Gastrocnemius medialis (tissue), 4 donors: Measurements from ENCODE around the gene SEMA5B. TPM values are rescaled to one million over a fixed set of nuclear protein-coding genes. Genes with fewer than 3 reads are reported as not detected.

Experiments
- ATAC-seq, 2 donors: fragments of 150-250 bp; one replicate each; pipeline ENCODE4 v1.9.1; 2016
- DNase-seq, 2 donors: peaks; one replicate each; pipeline ENCODE4 v3.0.0-alpha.2; 2019
- H3K27ac ChIP-seq, 4 donors: fragments of 200-600 bp; sonication (generic); 1 replicate in 1 of 4; 2 replicates in 3 of 4; pipeline ENCODE4 v1.5.1; 2016 to 2018; ENCODE audit warnings: mild to moderate bottlenecking in 2 of 4, moderate library complexity in 1 of 4
- H3K27me3 ChIP-seq, 3 donors: fragments of 200-600 bp; sonication (generic) in 2 of 3; 1 replicate in 1 of 3; 2 replicates in 2 of 3; pipeline versions ENCODE4 v1.5.1 to v1.6.0; 2016 to 2019; ENCODE audit warnings: mild to moderate bottlenecking in 1 of 3, moderate library complexity in 1 of 3
- H3K36me3 ChIP-seq, 2 donors: fragments of 200-600 bp; sonication (generic) in 1 of 2; one replicate each; pipeline ENCODE4 v1.5.1; 2017 to 2018
- H3K4me1 ChIP-seq, 2 donors: fragments of 200-600 bp; sonication (generic) in 1 of 2; one replicate each; pipeline ENCODE4 v1.5.1; 2016 to 2017; ENCODE audit warnings: mild to moderate bottlenecking in 2 of 2
- H3K4me3 ChIP-seq, 4 donors: fragments of 200-600 bp; sonication (generic) in 3 of 4; 1 replicate in 1 of 4; 2 replicates in 3 of 4; pipeline ENCODE4 v1.5.1; 2016 to 2019; ENCODE audit warnings: mild to moderate bottlenecking in 2 of 4
- H3K9me3 ChIP-seq, 3 donors: fragments of 200-600 bp; sonication (generic) in 2 of 3; 1 replicate in 1 of 3; 2 replicates in 2 of 3; pipeline ENCODE4 v1.5.1; 2016 to 2019
- POLR2A ChIP-seq, 2 donors: fragments of 450-650 bp; IDR thresholded peaks; one replicate each; pipeline ENCODE4 v1.6.1; 2017; ENCODE audit warnings: antibody characterized with exemption in 2 of 2, mild to moderate bottlenecking in 2 of 2, moderate library complexity in 2 of 2
- in situ Hi-C, 4 donors: fragments of 200-750 bp; cut with MboI; loops; one replicate each; pipeline versions ENCODE4 v1.15.0 to v1.8.0; 2017; ENCODE audit warnings: low sequenced_read_pairs in 4 of 4
- intact Hi-C: fragments of 100-400 bp; cut with DNase I; formaldehyde crosslinking; loops from one replicate; pipeline ENCODE4 v1.15.1; 2023; ENCODE audit warnings: low total_unique reads
- total RNA-seq, 4 donors: library from RNA; depleted of rRNA; stranded (reverse); fragments of >200 nt; gene quantifications; one replicate each; pipeline versions ENCODE4 v1.1.0 to v1.2.3, GENCODE V29; 2016
- TF ChIP-seq, protein P1 (sequence below), 5 experiments: fragments of 450-650 bp in 3 of 5; fragments of 200-600 bp in 2 of 5; sonication (generic) in 2 of 5; IDR thresholded peaks in 4 of 5; conservative IDR thresholded peaks in 1 of 5; 1 replicate in 4 of 5; 2 replicates in 1 of 5; pipeline ENCODE4 v1.5.1; 2016 to 2019; ENCODE audit warnings: antibody characterized with exemption in 5 of 5, mild to moderate bottlenecking in 3 of 5, moderate library complexity in 3 of 5

SEMA5B gene
- total RNA-seq, 4 donors from 2014 or later, result 0.10 to 0.26 TPM; not detected in 2

DNA sequence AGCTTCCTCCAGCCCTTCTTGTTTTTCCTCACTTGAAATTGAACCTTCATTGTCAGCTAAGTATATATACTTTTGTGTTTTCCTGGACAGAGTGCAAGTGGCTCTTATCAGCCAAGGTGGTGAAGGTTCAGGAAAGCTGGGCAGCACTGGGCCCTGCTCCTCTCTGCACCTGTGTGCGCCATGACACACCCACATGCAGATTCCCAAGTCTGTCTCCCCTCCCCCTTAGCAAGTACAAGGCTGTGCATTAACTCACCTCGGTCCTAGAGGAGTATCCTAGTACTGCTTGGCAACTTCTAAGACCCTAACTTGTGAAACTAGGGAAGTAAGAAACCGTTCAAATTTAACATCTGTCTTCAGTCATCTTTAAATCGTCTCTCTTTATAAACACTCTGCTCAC is 146.9 kb downstream of the SEMA5B start:
- intact Hi-C loops, result no loop called here
- DNase-seq, result no peak
- no peak for ATAC-seq
- no peaks in the 10 kb centered on the region for H3K4me1 ChIP-seq
- TF ChIP-seq, protein P1, sequence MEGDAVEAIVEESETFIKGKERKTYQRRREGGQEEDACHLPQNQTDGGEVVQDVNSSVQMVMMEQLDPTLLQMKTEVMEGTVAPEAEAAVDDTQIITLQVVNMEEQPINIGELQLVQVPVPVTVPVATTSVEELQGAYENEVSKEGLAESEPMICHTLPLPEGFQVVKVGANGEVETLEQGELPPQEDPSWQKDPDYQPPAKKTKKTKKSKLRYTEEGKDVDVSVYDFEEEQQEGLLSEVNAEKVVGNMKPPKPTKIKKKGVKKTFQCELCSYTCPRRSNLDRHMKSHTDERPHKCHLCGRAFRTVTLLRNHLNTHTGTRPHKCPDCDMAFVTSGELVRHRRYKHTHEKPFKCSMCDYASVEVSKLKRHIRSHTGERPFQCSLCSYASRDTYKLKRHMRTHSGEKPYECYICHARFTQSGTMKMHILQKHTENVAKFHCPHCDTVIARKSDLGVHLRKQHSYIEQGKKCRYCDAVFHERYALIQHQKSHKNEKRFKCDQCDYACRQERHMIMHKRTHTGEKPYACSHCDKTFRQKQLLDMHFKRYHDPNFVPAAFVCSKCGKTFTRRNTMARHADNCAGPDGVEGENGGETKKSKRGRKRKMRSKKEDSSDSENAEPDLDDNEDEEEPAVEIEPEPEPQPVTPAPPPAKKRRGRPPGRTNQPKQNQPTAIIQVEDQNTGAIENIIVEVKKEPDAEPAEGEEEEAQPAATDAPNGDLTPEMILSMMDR (IDR thresholded peaks at IDR 0.05 in 4 of 5, conservative IDR thresholded peaks at IDR 0.05 in 1 of 5), result no peak
- TF ChIP-seq POLR2A (IDR thresholded peaks at IDR 0.05), result no peak
- H3K27ac ChIP-seq, result no peak overlapping the region
- in situ Hi-C loops, result no loop called here
- no peaks in the 10 kb centered on the region for H3K9me3 ChIP-seq
- no peak overlapping the region for H3K4me3 ChIP-seq
- H3K27me3 ChIP-seq, result no peaks in the 10 kb centered on the region
- H3K36me3 ChIP-seq, result peaks cover 0 to 26% of the 10 kb centered on the region in 2 donors

DNA sequence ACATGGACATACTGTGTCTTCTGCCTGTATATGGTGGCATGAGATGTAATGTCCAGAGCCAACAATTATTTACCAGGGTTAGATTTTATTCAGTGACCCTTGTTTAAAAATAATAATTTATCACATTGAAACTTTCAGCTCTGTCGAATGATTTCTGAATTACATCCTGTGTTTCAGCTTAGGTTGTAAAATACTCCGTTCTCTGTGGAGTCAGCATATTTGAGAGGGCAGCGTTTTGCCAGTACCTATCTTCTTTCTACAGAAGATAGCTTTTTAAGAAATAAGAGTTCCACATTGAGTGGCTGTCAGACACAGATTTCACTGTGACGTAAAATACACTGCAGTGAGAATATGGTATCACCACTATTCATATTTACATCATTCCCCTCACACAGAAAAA is 147.4 kb downstream of the SEMA5B start:
- ATAC-seq (no peak), DNase-seq (no peak)
- in situ Hi-C loops, result no loop called here
- intact Hi-C loops, result no loop called here
- TF ChIP-seq, protein P1 (IDR thresholded peaks at IDR 0.05 in 4 of 5, conservative IDR thresholded peaks at IDR 0.05 in 1 of 5), result no peak
- TF ChIP-seq POLR2A (IDR thresholded peaks at IDR 0.05), result no peak
- Histone ChIP-seq H3K4me3 (no peak overlapping the region), H3K9me3 (no peaks in the 10 kb centered on the region), H3K27ac (no peak overlapping the region), H3K27me3 (no peaks in the 10 kb centered on the region), H3K36me3 (peaks cover 0 to 25% of the 10 kb centered on the region in 2 donors), H3K4me1 (no peaks in the 10 kb centered on the region)

DNA sequence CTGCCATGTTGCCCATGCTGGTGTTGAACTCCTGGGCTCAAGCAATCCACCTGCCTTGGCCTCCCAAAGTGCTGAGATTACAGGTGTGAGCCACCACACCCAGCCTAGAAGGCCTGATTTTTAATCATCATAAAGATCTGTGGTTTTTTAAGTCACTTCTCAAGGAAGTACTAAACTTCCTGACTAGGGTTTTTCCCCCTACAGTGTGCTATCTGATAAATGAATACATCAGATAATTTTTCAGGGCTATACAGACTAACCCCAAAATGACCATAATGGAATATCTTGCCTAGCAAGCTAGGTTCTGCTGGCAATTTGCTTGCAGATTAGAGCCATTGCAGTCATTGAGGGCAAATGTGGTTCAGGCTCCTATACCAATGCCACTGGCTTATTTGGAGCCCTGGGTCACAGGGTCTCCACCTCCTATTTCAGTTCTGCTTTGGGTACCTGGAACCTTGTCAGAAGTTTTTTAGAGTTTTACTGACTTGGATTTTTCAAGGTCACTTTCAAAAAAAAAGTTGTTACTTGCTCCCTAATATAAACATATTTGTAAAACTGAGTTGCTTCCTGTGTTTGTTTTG is 151.9 kb downstream of the SEMA5B start:
- Histone ChIP-seq H3K36me3 (peaks cover 3 to 36% of the 10 kb centered on the region in 2 donors), H3K9me3 (no peaks in the 10 kb centered on the region), H3K27ac (no peak overlapping the region), H3K27me3 (no peaks in the 10 kb centered on the region), H3K4me3 (no peak overlapping the region), H3K4me1 (no peaks in the 10 kb centered on the region)
- ATAC-seq (no peak), DNase-seq (no peak)
- no peak for TF ChIP-seq POLR2A (IDR thresholded peaks at IDR 0.05)
- TF ChIP-seq, protein P1 (IDR thresholded peaks at IDR 0.05 in 4 of 5, conservative IDR thresholded peaks at IDR 0.05 in 1 of 5), result no peak
- intact Hi-C loops (no loop called here), in situ Hi-C loops (no loop called here)

DNA sequence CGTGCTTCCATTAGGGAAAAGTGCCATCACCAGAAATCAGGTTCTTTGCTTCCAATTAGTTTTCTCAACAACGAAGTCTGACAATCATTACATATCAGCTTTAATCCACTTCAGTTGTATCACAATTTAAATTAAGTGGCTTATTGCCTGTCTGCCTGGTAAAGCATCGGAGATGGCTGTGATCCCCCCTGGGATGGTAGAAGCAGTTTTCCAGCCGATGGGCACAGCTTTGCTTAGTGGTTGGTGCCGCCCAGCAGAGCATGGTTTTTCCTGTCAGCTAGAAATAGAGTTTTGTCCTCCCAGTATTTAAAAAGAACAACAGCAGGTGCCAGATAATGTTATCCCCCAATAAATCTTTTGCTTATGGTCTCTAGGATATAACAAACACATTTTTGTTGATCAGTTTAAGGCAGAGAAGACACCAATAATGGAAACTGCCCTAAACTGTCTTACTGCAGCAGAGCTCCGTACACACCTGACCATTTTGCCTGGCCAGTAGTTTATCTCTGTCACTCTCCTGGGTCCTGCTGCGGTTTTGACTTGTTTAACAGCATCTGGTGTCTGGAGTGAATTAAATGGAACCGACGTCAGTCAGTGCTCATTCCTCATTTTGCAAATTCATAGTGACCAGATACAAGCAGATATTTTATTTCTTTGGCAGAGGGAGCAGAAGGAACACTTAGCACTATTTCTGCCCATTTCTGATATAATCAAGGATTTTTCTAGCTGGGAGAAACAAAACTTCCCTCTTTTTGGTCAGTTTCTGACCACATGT is 153.6 kb downstream of the SEMA5B start:
- DNase-seq, result no peak
- H3K4me1 ChIP-seq, result no peaks in the 10 kb centered on the region
- peaks cover 3 to 23% of the 10 kb centered on the region in 2 donors for H3K36me3 ChIP-seq
- H3K9me3 ChIP-seq, result no peaks in the 10 kb centered on the region
- H3K4me3 ChIP-seq, result no peak overlapping the region
- H3K27ac ChIP-seq, result no peak overlapping the region
- no peaks in the 10 kb centered on the region for H3K27me3 ChIP-seq
- intact Hi-C loops (no loop called here), in situ Hi-C loops (no loop called here)
- TF ChIP-seq POLR2A (IDR thresholded peaks at IDR 0.05), result no peak
- TF ChIP-seq, protein P1 (IDR thresholded peaks at IDR 0.05 in 4 of 5, conservative IDR thresholded peaks at IDR 0.05 in 1 of 5), result no peak
- no peak for ATAC-seq
